Measurements from ENCODE around the gene RFX8. TPM values are rescaled to one million over a fixed set of nuclear protein-coding genes. Genes with fewer than 3 reads are reported as not detected.

The RFX8 gene
- total and polyA plus RNA-seq, 2 of the 13 experiments (the other 11 are each of a cell fraction or from before 2014, with no cell fraction given) = not detected

GRCh38 chr2:101386599-101387150 is 88.2 kb downstream of the RFX8 start (continued):
- TF ChIP-seq WIZ (CRISPR knock-in tag; IDR thresholded peaks at IDR 0.05) = 0 out of 2 replicates have a peak, but pooled peaks have one; percentile 13
- TF ChIP-seq ZSCAN29 (CRISPR knock-in tag; conservative IDR thresholded peaks at IDR 0.05) = no peak
- no peak for TF ChIP-seq GZF1 (CRISPR knock-in tag; IDR thresholded peaks at IDR 0.05)
- TF ChIP-seq ZNF557 (CRISPR knock-in tag; IDR thresholded peaks at IDR 0.05) = no peak
- TF ChIP-seq ARHGAP35 (CRISPR knock-in tag; IDR thresholded peaks at IDR 0.05; ENCODE audit: borderline replicate concordance) = no peak
- TF ChIP-seq, protein P1, sequence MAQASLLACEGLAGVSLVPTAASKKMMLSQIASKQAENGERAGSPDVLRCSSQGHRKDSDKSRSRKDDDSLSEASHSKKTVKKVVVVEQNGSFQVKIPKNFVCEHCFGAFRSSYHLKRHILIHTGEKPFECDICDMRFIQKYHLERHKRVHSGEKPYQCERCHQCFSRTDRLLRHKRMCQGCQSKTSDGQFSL (CRISPR knock-in tag; IDR thresholded peaks at IDR 0.05) = no peak
- no peak for TF ChIP-seq GATAD1 (CRISPR knock-in tag; IDR thresholded peaks at IDR 0.05)
- no peak for TF ChIP-seq ZNF646 (CRISPR knock-in tag; IDR thresholded peaks at IDR 0.05)
- TF ChIP-seq ATF2 (CRISPR knock-in tag; IDR thresholded peaks at IDR 0.05) = no peak
- no peak for TF ChIP-seq JUND (CRISPR knock-in tag; IDR thresholded peaks at IDR 0.05)
- no peak for TF ChIP-seq ZSCAN12 (CRISPR knock-in tag; IDR thresholded peaks at IDR 0.05)
- no peak; the same call in 1 of the 2 replicates for TF ChIP-seq CBX2 (IDR thresholded peaks at IDR 0.05; ENCODE audit: low read depth, low read length)
- TF ChIP-seq CBX2 (CRISPR knock-in tag; IDR thresholded peaks at IDR 0.05; ENCODE audit: low read depth) = no peak
- no peak; the same call in 1 of the 2 replicates for TF ChIP-seq HOXA3 (CRISPR knock-in tag; IDR thresholded peaks at IDR 0.05)
- TF ChIP-seq SRF (IDR thresholded peaks at IDR 0.05; ENCODE audit: low read depth, low read length) = no peak
- no peak for TF ChIP-seq MYPOP (CRISPR knock-in tag; IDR thresholded peaks at IDR 0.05)
